WI38 (cell line): Measurements from ENCODE around the gene SPTBN2.

ENCODE experiments used
- H3K4me3 ChIP-seq: 2 replicates; pipeline ENCODE4 v1.5.1; 2011; ENCODE audit warnings: low read depth, mild to moderate bottlenecking, control low read depth, low read length
- TF ChIP-seq, protein P1 (sequence below): IDR thresholded peaks from 2 replicates; pipeline ENCODE4 v1.5.1; 2012; ENCODE audit warnings: low read depth, mild to moderate bottlenecking, control low read depth, low read length

Gene SPTBN2

DNA sequence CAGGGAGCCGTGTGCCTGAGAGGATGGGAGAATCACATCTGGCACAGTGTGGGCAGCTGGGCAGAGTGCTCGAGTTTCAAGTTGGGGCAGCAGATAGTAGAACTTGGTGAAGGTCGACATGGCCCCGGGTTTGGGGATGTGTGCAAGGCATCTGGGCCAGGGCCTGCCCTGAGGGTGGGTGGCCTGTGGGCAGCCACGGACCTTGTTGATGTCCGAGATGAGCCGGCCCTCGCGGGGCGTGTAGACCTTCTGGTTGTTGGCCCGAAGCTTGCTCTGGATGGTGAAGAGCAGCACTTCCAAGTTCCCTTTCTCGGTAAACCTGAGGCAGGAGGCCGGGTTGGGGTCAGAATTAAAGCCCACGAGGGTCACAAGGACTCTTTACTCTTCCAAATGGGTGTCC lies 20.3 kb downstream of the SPTBN2 start:
- TF ChIP-seq, protein P1, sequence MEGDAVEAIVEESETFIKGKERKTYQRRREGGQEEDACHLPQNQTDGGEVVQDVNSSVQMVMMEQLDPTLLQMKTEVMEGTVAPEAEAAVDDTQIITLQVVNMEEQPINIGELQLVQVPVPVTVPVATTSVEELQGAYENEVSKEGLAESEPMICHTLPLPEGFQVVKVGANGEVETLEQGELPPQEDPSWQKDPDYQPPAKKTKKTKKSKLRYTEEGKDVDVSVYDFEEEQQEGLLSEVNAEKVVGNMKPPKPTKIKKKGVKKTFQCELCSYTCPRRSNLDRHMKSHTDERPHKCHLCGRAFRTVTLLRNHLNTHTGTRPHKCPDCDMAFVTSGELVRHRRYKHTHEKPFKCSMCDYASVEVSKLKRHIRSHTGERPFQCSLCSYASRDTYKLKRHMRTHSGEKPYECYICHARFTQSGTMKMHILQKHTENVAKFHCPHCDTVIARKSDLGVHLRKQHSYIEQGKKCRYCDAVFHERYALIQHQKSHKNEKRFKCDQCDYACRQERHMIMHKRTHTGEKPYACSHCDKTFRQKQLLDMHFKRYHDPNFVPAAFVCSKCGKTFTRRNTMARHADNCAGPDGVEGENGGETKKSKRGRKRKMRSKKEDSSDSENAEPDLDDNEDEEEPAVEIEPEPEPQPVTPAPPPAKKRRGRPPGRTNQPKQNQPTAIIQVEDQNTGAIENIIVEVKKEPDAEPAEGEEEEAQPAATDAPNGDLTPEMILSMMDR = no peak

DNA sequence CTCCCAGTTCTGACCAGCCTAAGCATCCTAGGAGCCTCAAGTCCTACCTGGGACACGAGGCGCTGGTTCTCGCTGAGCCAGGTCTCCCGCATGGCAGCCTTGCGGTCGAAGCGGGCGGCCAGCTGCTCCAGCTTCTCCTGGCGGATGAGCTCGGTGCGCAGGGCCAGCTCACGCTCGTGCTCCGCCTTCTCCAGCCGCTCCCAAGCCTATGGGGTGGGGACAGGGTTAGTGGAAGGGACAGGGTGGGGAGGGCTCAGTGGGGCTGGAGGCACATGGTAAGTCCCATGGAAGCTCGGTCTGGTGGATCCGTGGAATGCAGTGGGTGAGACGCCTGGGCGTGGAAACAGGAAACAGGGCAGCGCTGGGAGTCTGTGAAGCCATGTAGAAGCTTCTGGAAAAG lies 20.9 kb downstream of the SPTBN2 start:
- H3K4me3 ChIP-seq = no peak overlapping the region
- TF ChIP-seq, protein P1 = no peak

More for the DNA sequence above, 20.3 kb downstream of the SPTBN2 start:
- no peak overlapping the region for H3K4me3 ChIP-seq

DNA sequence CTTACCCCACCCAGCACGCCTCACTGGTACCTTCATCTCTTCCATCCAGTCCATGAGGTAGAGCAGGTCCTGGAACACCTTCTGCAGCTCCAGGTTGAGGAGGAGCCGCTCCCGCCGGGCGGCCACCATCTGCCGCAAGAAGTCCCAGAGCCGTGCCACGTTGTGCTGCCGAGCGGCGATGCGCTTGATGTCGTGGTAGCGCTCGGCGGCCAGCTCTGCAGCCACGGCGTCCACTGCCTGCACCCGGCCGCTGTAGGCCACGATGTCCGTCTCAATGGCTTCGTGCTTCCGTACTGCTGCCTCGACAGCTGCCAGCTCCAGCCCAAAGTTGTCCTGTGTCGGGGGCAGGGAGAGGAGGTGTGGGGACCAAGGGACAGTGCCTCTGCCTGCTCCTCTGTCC lies 21.5 kb downstream of the SPTBN2 start:
- no peak overlapping the region for H3K4me3 ChIP-seq

DNA sequence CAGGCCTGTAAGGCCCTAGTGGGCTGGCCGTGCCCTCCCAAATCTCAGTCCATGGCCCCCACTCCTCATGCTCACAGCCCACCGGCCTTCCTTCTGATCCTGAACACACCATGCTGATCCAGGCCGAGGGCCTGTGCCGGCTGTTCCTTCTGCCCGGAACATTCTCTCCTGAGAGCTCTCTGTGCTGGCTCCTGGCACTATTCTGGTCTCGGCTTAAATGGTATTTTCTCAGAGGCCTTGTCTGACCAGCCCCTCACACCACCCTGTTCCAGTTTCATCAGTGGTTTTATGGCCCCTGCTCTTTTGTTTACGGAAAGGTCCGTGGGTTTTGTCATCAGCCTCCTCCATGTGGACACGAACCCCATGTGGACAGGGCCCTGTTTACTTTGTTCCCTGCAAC lies 22.0 kb downstream of the SPTBN2 start:
- TF ChIP-seq, protein P1 = no peak
- H3K4me3 ChIP-seq = no peak overlapping the region

More for the DNA sequence above, 21.5 kb downstream of the SPTBN2 start:
- TF ChIP-seq, protein P1 = no peak

DNA sequence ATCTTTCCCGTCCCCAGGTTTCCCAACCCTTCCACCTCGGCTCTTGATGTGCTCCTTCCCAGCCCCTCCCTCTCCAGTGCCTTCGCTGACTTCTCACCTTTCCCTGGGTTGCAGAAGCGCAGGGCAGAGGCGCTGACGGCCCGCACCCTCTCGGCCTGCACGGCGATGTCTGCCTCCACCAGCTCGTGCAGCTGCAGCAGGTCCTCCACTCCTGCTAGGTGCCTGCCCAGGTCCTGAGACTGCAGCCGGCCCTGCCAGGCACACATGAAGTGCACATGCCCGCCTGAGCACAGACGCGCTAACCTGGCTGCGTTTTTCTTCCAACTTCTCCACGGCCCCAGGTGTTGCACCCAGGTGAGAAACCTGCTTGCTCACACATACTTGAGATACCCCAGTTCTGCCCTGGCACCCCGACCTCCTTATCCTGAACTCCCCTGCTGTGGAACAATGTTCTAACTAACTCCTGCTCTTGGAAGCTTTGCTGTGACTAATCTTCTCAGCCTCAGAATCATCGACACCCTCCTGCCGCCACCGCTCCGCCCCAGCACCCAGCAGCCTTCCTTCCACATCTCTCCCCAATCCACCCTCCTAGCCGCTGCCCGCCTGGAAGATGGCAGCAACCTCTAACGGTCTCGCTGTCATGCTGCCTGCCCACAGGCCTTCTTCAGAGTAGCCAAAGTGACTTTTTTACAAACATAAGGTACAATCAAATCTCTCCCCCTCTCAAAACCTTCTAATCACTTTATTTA lies 23.3 kb downstream of the SPTBN2 start:
- H3K4me3 ChIP-seq = no peak overlapping the region

DNA sequence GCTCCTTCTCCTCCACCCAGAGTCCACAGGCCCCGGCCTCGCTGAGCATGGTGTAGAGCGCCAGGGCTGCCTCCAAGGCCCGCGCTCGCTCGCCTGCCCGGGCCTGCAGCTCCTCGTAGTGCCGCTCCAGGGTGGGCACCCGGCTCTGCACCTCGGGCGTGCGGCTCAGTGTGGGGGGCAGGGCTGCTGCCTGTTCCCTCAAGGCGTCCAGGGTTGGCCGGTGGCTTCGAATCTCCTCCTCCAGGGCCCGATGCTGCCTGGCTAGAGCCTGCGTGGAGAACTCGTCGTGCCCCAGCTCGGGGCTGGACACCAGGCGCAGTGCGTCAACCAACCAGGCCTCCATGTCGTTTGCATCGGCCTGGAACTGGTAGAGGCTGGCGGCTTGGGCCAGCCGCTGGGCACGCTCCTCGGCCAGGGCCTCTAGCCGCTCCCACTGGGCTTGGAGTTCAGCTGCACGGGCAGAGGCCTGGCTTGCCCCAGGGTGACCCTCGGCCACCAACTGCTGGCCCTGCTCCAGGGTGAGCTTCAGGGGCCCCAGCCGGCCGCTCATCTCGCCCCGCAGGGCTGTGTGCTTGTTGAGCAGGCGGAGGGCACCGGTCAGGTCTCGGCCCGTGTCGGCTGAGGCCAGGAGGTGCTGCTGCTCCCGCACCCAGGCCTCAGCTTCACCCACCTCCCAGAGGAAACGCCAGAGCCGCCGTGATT lies 24.2 kb downstream of the SPTBN2 start:
- no peak overlapping the region for H3K4me3 ChIP-seq
- TF ChIP-seq, protein P1 = no peak

More for the DNA sequence above, 23.3 kb downstream of the SPTBN2 start:
- TF ChIP-seq, protein P1 = no peak
